Stomach (tissue), 9 donors: ENCODE measurements around the gene TPMT. TPM values are rescaled to one million over a fixed set of nuclear protein-coding genes. Genes with fewer than 3 reads are reported as not detected.

Experiments used
- DNase-seq, 2 donors: peaks; one replicate each; pipeline versions ENCODE4 v3.0.0 to v3.0.0-alpha.2; 2013 to 2019
- H3K27ac ChIP-seq, 5 donors: fragments of 200-600 bp in 4 of 5; sonication (generic) in 4 of 5; one replicate each; pipeline ENCODE4 v1.5.1; 2013 to 2019; ENCODE audit warnings: mild to moderate bottlenecking in 1 of 5, moderate library complexity in 1 of 5
- H3K27me3 ChIP-seq, 3 donors: fragments of 200-600 bp; sonication (generic); one replicate each; pipeline ENCODE4 v1.5.1; 2017 to 2019; ENCODE audit warnings: mixed run types in 1 of 3
- H3K36me3 ChIP-seq, 4 donors: fragments of 200-600 bp; sonication (generic); 1 replicate in 3 of 4; 2 replicates in 1 of 4; pipeline ENCODE4 v1.5.1; 2016 to 2019
- H3K4me1 ChIP-seq, 4 donors: fragments of 200-600 bp; sonication (generic); one replicate each; pipeline ENCODE4 v1.5.1; 2016 to 2019
- H3K4me3 ChIP-seq, 4 donors: fragments of 200-600 bp; sonication (generic) in 3 of 4; one replicate each; pipeline ENCODE4 v1.5.1; 2016 to 2019; ENCODE audit warnings: mild to moderate bottlenecking in 1 of 4
- H3K9me3 ChIP-seq, 4 donors: fragments of 200-600 bp; sonication (generic); one replicate each; pipeline ENCODE4 v1.5.1; 2016 to 2019
- EP300 ChIP-seq: sonication (generic); formaldehyde crosslinking; IDR thresholded peaks from one replicate; pipeline ENCODE4 v1.6.1; 2017; ENCODE audit warnings: antibody characterized with exemption
- POLR2A ChIP-seq, 4 donors: fragments of 450-650 bp; IDR thresholded peaks; one replicate each; pipeline ENCODE4 v1.6.1; 2016; ENCODE audit warnings: antibody characterized with exemption in 4 of 4, control low read depth in 2 of 4, mild to moderate bottlenecking in 1 of 4, moderate library complexity in 1 of 4
- POLR2AphosphoS5 ChIP-seq, 3 donors: sonication (generic); formaldehyde crosslinking; IDR thresholded peaks; one replicate each; pipeline ENCODE4 v1.6.1; 2016; ENCODE audit warnings: antibody characterized with exemption in 3 of 3
- WGBS, 5 donors: extraction: QIAGEN DNeasy Blood & Tissue Kit in 3 of 5; methylation state at CpG; one replicate each; pipeline versions ENCODE4 v1.1.5 to v1.1.7; 2013 to 2018; 5-methylcytosine and 5-hydroxymethylcytosine counted together
- intact Hi-C: fragments of 100-400 bp; cut with DNase I; formaldehyde crosslinking; loops from one replicate; pipeline ENCODE4 v1.15.1; 2023; ENCODE audit warnings: low total_unique reads
- polyA plus RNA-seq, 3 donors: library from polyadenylated mRNA; stranded (reverse); fragments of 200-250 nt; gene quantifications; one replicate each; pipeline ENCODE4 v1.2.3, GENCODE V29; 2013
- total RNA-seq, 5 donors: library from RNA; depleted of rRNA; stranded (reverse); fragments of >200 nt; gene quantifications; one replicate each; pipeline versions ENCODE4 v1.1.0 to v1.2.3, GENCODE V29; 2014 to 2016
- TF ChIP-seq, protein P1 (sequence below), 7 experiments: fragments of 450-650 bp in 4 of 7; fragments of 200-600 bp in 3 of 7; sonication (generic) in 3 of 7; IDR thresholded peaks; one replicate each; pipeline ENCODE4 v1.5.1; 2016 to 2019; ENCODE audit warnings: antibody characterized with exemption in 7 of 7, control low read depth in 2 of 7, mild to moderate bottlenecking in 1 of 7
- donor health status: healthy with polysubstance abuse.
- donor health status: Bipolar disorder and iron deficiency.
- donor health status: healthy.

The TPMT gene
- total and polyA plus RNA-seq, 8 donors, result 0.89 to 24.3 (median 11.7) TPM

DNA sequence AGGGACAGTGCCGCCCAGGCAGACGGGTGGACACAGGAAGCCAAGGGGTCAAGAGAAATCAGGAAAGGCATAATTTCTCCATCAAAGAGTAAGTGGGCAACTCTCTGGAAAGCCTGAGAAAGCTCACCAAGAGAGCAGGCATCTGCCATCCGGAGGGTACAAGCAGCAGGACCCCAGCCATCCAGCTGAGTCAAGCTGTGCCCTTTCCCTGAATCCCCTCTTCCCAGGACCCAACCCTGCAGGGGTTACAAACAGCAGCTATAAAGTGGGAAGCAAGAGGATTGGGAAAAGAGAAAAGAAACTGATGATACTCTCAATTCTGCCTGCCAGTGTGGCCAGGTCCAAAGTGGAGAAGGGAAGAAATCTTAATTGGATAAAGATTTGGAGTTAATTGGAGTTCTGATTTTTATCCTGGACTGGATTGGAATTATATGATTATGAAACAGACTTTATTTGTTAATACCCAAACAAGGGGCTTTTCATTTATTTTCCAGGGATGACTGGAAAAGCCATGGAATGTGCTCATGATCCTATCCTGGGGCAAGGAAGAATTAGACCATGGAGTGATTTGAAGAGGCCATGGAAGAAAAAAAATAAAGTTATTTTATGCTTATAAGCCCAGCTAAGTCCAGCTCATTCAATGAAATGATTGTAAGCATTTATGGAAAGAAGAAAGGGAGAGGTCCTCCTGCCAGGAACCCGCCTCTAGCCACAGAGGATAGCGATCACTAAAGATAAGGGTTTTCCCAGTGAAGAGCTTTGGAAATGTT, 67.3 kb downstream of the TPMT start:
- intact Hi-C loops, result no loop called here
- Histone ChIP-seq H3K4me3 (no peak overlapping the region), H3K4me1 (no peaks in the 10 kb centered on the region), H3K27ac (no peak overlapping the region), H3K27me3 (no peaks in the 10 kb centered on the region), H3K36me3 (no peaks in the 10 kb centered on the region), H3K9me3 (peaks cover 0 to 15% (median 12%) of the 10 kb centered on the region in 4 donors)
- no peak for DNase-seq
- TF ChIP-seq POLR2AphosphoS5 (IDR thresholded peaks at IDR 0.05), result no peak
- no peak for TF ChIP-seq POLR2A (IDR thresholded peaks at IDR 0.05)
- TF ChIP-seq, protein P1, sequence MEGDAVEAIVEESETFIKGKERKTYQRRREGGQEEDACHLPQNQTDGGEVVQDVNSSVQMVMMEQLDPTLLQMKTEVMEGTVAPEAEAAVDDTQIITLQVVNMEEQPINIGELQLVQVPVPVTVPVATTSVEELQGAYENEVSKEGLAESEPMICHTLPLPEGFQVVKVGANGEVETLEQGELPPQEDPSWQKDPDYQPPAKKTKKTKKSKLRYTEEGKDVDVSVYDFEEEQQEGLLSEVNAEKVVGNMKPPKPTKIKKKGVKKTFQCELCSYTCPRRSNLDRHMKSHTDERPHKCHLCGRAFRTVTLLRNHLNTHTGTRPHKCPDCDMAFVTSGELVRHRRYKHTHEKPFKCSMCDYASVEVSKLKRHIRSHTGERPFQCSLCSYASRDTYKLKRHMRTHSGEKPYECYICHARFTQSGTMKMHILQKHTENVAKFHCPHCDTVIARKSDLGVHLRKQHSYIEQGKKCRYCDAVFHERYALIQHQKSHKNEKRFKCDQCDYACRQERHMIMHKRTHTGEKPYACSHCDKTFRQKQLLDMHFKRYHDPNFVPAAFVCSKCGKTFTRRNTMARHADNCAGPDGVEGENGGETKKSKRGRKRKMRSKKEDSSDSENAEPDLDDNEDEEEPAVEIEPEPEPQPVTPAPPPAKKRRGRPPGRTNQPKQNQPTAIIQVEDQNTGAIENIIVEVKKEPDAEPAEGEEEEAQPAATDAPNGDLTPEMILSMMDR (IDR thresholded peaks at IDR 0.05), result no peak
- TF ChIP-seq EP300, result no peak
- 76 to 87% (median 81%) methylated on average over 5 of the region's 5 CpGs for WGBS, 5 donors

DNA sequence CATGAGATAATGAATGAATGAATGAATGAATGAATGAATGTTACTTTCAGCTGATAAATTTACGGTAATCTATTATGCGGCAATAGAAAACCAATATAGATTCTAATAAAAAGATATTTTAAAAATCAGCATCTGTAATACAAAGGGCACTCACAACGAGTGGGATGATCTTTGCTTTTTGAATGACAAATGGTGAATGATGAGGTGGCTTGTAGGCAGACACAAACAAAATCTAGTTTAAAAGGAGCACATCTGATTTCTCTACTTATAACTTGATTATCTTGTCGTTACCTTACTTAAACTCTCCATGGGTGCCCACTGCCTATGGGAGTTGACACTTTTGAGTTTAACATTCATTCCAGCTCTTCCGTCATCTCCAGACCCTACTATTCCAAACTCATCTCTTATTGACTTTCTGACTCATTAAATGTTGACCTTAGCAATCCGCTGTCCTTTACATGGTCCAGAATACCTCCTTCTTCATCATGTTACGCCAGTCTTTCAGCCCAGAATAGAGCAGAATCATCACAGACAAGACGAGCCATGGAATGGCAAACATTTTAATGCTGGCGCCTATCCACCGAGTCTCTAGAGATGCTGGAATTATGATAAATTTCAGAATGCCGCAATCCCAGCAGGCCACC, 73.7 kb downstream of the TPMT start:
- DNase-seq, result no peak
- TF ChIP-seq, protein P1 (IDR thresholded peaks at IDR 0.05), result no peak
- TF ChIP-seq EP300 (no peak), POLR2AphosphoS5 (IDR thresholded peaks at IDR 0.05) (no peak), POLR2A (IDR thresholded peaks at IDR 0.05) (no peak)
- intact Hi-C loops, result no loop called here
- Histone ChIP-seq H3K4me1 (no peaks in the 10 kb centered on the region), H3K9me3 (no peaks in the 10 kb centered on the region), H3K4me3 (no peak overlapping the region), H3K36me3 (no peaks in the 10 kb centered on the region), H3K27ac (no peak overlapping the region), H3K27me3 (no peaks in the 10 kb centered on the region)
- WGBS, 5 donors, result 79 to 87% (median 86%) methylated on average over 11 of the region's 11 CpGs

DNA sequence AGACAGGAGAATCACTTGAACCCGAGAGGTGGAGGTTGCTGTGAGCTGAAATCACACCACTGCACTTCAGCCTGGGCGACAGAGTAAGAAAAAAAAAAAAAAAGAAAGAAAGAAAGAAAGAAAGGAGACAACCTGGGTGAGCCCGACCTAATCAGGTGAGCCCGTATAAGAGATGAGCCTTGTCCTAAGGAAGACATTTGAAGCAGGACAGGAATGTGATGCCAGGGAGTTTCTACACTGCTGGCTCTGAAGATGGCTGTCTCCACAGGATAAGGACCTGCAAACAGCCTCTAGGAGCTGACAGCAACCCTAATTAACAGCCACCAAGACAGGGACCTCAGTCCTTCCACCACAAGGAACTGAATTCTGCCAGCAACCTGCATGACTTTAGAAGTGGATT, 74.3 kb downstream of the TPMT start:
- no peaks in the 10 kb centered on the region for H3K36me3 ChIP-seq
- TF ChIP-seq POLR2AphosphoS5 (IDR thresholded peaks at IDR 0.05) (no peak), EP300 (no peak), POLR2A (IDR thresholded peaks at IDR 0.05) (no peak)
- TF ChIP-seq, protein P1 (IDR thresholded peaks at IDR 0.05), result no peak
- no peak overlapping the region for H3K4me3 ChIP-seq
- DNase-seq, result no peak
- peaks cover 0 to 2% (median 1%) of the 10 kb centered on the region in 4 donors for H3K9me3 ChIP-seq
- intact Hi-C loops, result no loop called here
- H3K27me3 ChIP-seq, result no peaks in the 10 kb centered on the region
- WGBS, 5 donors, result 83 to 95% (median 89%) methylated on average over 4 of the region's 4 CpGs
- no peak overlapping the region for H3K27ac ChIP-seq
- no peaks in the 10 kb centered on the region for H3K4me1 ChIP-seq

DNA sequence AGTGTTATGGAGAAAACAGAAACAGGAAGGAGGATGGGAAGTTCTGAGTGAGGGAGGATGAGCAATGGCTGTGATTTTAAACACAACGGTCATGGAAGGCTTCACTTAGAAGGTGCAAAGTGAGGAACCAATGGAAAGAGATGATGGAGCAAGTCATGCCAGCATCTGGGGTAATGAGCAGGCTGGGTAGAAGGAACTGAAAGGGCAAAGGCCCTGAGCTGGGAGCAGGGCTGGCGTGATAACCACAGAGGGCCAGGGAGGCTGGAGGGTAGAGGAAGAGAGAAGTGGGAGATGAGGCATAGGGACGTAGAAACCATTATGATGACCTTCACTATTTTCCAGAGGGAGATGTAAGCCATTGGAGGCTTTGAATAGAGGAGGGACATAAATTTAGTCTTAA, 76.0 kb downstream of the TPMT start:
- TF ChIP-seq, protein P1 (IDR thresholded peaks at IDR 0.05), result no peak
- TF ChIP-seq EP300 (no peak), POLR2AphosphoS5 (IDR thresholded peaks at IDR 0.05) (no peak), POLR2A (IDR thresholded peaks at IDR 0.05) (no peak)
- WGBS, 5 donors, result 82 to 92% (median 91%) methylated on average over 3 of the region's 3 CpGs
- H3K4me3 ChIP-seq, result no peak overlapping the region
- no peak overlapping the region for H3K27ac ChIP-seq
- intact Hi-C loops, result no loop called here
- H3K27me3 ChIP-seq, result no peaks in the 10 kb centered on the region
- no peaks in the 10 kb centered on the region for H3K4me1 ChIP-seq
- no peaks in the 10 kb centered on the region for H3K36me3 ChIP-seq
- no peak for DNase-seq
- peaks cover 3 to 8% (median 6%) of the 10 kb centered on the region in 4 donors for H3K9me3 ChIP-seq

Other genes starting within 250 kb of the TPMT start
- 10 to 100 TPM; 11.7 to 60.6 (median 44.6) TPM for gene KIF13A, start 167.4 kb downstream of the TPMT start, total RNA-seq
- gene KIF13A, start 167.4 kb downstream of the TPMT start, polyA plus RNA-seq, result 10 to 100 TPM in 2 of 3 donors, 1 to 10 TPM in 1; 9.2 to 14.2 (median 11.1) TPM
- gene NHLRC1, start 32.4 kb downstream of the TPMT start, total RNA-seq, result 1 to 10 TPM in 2 of 5 donors, not detected in 3; 1.1 to 1.8 TPM
- 1 to 10 TPM in 1 of 3 donors, under 1 TPM in 2; 0.50 to 1.4 (median 0.76) TPM for gene NHLRC1, start 32.4 kb downstream of the TPMT start, polyA plus RNA-seq
- gene KDM1B, start 345 bp upstream of the TPMT start, total RNA-seq, result 10 to 100 TPM in 1 of 5 donors, 1 to 10 TPM in 4; 2.6 to 12.9 (median 3.6) TPM
- 10 to 100 TPM in 1 of 3 donors, 1 to 10 TPM in 2; 2.5 to 10.4 (median 4.5) TPM for gene KDM1B, start 345 bp upstream of the TPMT start, polyA plus RNA-seq
- gene DEK, start 109.5 kb upstream of the TPMT start, total RNA-seq, result 100 to 1,000 TPM; 109 to 189 (median 146) TPM
- gene DEK, start 109.5 kb upstream of the TPMT start, polyA plus RNA-seq, result 10 to 100 TPM; 35.4 to 59.6 (median 48.4) TPM
- 10 to 100 TPM in 3 of 5 donors, 1 to 10 TPM in 2; 1.7 to 81.7 (median 12.5) TPM for gene RNF144B, start 232.3 kb upstream of the TPMT start, total RNA-seq
- 1 to 10 TPM; 2.1 to 4.8 (median 4.5) TPM for gene RNF144B, start 232.3 kb upstream of the TPMT start, polyA plus RNA-seq